ENCODE data around the gene SDF4. TPM values are rescaled to one million over a fixed set of nuclear protein-coding genes. Genes with fewer than 3 reads are reported as not detected.

The SDF4 gene
- total RNA-seq: 10 to 100 TPM; 89.2 to 97.6 TPM

- Histone ChIP-seq H3K36me3 (replicated peaks in 1 of 2; ENCODE audit: insufficient read depth in 1 of 2, low read depth in 2 of 2) (peaks cover 6% of the 10 kb centered on the region in 2 donors), H3K9me3 (no peaks in the 10 kb centered on the region), H3K4me3 (peak within 1 kb of the TSS; percentile 67 to 97), H3K27me3 (peaks cover 0 to under 1% of the 10 kb centered on the region in 2 donors), H3K4me1 (peaks cover 28% of the 10 kb centered on the region), H3K27ac (peak within 1 kb of the TSS; percentile 63 to 96 (median 82))
- ATAC-seq (peak; percentile 97), DNase-seq (peak; percentile 97)
- intact Hi-C loops (cut with DNase I): no loop called here
- 0 to 1% methylated on average over 1 to 98 of the region's 99 CpGs for WGBS, 2 donors
- TF ChIP-seq CTCF (IDR thresholded peaks at IDR 0.05) (no peak), POLR2A (IDR thresholded peaks at IDR 0.05) (peak; percentile 53 to 74 (median 65))
Observed at GRCh38 chr1:1231400-1232207, at the start of gene SDF4. SDF4 (minus strand) TSS chr1:1232001; CDS start chr1:1228772, 3,229 bp downstream.

- Histone ChIP-seq H3K27ac (peak overlapping the region in 1 of 4 donors; percentile 80), H3K4me1 (peaks cover 14% of the 10 kb centered on the region), H3K9me3 (no peaks in the 10 kb centered on the region), H3K36me3 (replicated peaks in 1 of 2; ENCODE audit: insufficient read depth in 1 of 2, low read depth in 2 of 2) (no peaks in the 10 kb centered on the region), H3K4me3 (no peak overlapping the region), H3K27me3 (peaks cover 0 to 3% of the 10 kb centered on the region in 2 donors)
- WGBS, 2 donors: 83 to 85% methylated on average over 8 to 21 of the region's 21 CpGs
- TF ChIP-seq POLR2A (IDR thresholded peaks at IDR 0.05) (no peak), CTCF (IDR thresholded peaks at IDR 0.05) (no peak)
- DNase-seq: no peak
- no peak for ATAC-seq
- intact Hi-C loops (cut with DNase I): no loop called here
Observed at GRCh38 chr1:1280782-1281481, 49.1 kb upstream of the SDF4 start.

- DNase-seq: no peak
- Histone ChIP-seq H3K4me3 (no peak overlapping the region), H3K9me3 (no peaks in the 10 kb centered on the region), H3K27me3 (no peaks in the 10 kb centered on the region), H3K4me1 (peaks cover 21% of the 10 kb centered on the region), H3K36me3 (replicated peaks in 1 of 2; ENCODE audit: insufficient read depth in 1 of 2, low read depth in 2 of 2) (no peaks in the 10 kb centered on the region), H3K27ac (no peak overlapping the region)
- TF ChIP-seq CTCF (IDR thresholded peaks at IDR 0.05) (no peak), POLR2A (IDR thresholded peaks at IDR 0.05) (no peak)
- intact Hi-C loops (cut with DNase I): no loop called here
- WGBS, 2 donors: 94% methylated on average over 17 of the region's 17 CpGs
- no peak for ATAC-seq
Observed at GRCh38 chr1:1279028-1279427, 47.2 kb upstream of the SDF4 start.

- no peak for DNase-seq
- ATAC-seq: no peak
- no peak overlapping the region for H3K4me3 ChIP-seq
- H3K9me3 ChIP-seq: no peaks in the 10 kb centered on the region
- peaks cover 21% of the 10 kb centered on the region for H3K4me1 ChIP-seq
- H3K36me3 ChIP-seq (replicated peaks in 1 of 2; ENCODE audit: insufficient read depth in 1 of 2, low read depth in 2 of 2): no peaks in the 10 kb centered on the region
- intact Hi-C loops (cut with DNase I): no loop called here
- WGBS, 2 donors: 92% methylated on average over 12 of the region's 13 CpGs
- TF ChIP-seq CTCF (IDR thresholded peaks at IDR 0.05) (no peak), POLR2A (IDR thresholded peaks at IDR 0.05) (no peak)
- H3K27me3 ChIP-seq: no peaks in the 10 kb centered on the region
- H3K27ac ChIP-seq: no peak overlapping the region
Observed at GRCh38 chr1:1278620-1279019, 46.8 kb upstream of the SDF4 start.
